ENCODE data around the gene TRMT5.

TRMT5 gene

GRCh38 chr14:60980811-60981632 is at the start of gene TRMT5, which contains the start of gene SLC38A6:
Gene TRMT5, minus strand, starts transcription at chr14:60981079. Its CDS starts 106 bp downstream, at chr14:60980973.
Gene SLC38A6, plus strand, starts transcription at chr14:60981245. Its CDS starts 33 bp downstream, at chr14:60981278.
- DNase-seq = peak; percentile 89

GRCh38 chr14:61026526-61026925 is 45.6 kb upstream of the TRMT5 start:
- DNase-seq = no peak

DNA sequence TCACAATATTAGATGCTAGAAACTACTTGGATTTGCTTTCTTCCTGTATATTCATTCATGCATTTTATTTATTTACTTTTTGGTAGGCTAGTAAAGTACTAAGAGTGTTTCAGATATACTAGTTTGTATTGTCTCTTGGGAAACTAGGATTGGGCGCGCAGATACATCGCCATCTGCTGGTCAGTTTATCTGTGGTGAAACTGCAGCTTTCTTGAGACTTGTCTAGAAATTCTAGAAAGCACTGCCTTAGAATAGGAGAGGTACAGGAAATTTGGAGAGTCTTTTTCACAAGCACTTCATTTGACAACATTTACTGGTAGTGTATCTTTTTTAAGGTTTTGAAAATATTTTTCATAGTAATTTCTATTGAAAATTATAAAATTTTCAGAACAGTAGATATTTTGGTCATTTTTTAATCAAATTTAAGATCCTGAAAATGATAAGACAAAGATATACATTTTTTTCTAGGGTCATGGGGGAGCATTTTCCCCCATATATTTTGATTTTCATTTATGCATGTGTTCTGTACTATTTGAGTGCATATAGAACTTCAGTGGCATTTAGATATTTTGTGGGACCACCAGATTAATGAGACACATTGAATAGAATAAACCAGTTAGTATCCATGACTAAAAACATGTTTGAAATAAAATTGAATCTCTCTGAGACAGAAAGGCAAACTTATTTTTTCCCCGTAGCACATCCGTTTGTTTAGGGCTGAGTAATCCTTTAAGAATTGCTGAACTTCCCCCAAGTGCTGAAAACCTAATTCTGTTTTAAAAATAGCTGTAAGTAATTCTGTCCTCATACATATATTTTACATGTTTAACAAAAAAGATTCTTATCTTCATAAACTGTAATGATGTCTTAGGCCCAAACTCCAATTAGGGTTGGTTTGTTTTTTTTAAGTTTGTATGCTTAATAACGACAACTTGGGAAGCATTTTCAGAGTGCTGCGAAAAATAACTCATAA is 44.7 kb upstream of the TRMT5 start:
- peak; percentile 47 for DNase-seq

GRCh38 chr14:61019537-61019936 is 38.7 kb upstream of the TRMT5 start:
- no peak for DNase-seq

DNA sequence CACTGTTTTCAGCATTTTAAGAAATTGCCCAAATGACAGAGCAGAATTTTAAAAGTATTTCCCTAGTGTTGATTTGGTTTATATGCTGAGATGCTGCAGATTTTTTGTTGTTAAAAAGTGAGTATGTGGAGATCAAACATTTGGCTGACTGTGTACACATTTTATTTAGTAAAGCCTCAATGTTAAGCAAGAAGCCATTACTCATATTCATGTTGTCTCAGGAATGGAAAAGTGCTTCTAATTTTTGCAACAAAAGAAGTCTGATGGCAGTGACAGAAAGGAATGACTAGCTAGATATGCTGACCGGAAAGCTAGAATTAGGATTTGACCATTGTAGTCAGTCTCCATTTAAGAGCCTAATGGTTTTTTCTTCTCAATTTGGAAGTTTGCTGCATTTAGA is 22.7 kb upstream of the TRMT5 start:
- DNase-seq = no peak

- no peak for DNase-seq
Observed at GRCh38 chr14:60999536-60999935, 18.7 kb upstream of the TRMT5 start.

DNA sequence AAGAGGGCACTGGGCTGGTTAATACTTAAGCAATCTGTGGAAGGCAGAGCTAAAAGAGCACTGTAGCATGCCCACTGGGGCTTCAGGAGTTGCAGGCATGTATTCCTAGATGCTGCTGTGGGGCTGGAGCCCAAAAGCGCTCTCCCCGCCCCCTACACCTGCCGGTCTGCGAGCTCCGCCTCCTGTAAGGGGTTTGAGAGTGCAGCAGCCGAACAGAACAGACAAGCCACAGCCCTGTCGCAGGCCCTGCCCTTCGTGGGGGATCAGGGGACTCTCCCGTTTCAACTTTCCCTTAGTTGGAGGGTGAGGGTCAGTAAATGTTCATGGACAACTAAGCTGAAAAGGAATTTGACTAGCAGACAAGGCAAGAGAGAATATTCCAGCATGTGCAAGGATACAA is 17.7 kb upstream of the TRMT5 start:
- DNase-seq = no peak

DNA sequence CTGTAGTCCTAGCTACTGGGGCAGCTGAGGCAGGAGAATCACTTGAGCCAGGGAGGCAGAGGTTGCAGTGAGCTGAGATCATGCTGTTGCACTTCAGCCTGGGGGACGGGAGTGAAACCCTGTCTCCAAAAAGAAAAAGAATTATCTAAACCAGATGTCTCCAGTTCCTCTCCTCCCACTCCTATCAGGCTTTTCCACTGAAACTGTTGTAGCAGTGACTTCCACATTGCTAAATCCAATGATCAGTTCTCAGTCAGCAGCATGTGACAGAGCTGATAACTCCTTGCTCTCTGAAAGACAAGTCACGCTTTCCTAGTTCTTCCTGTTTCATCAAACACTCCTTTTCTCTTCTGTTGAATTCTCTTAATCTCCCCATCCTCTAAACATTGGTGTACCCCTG is 8.7 kb upstream of the TRMT5 start:
- no peak for DNase-seq

DNA sequence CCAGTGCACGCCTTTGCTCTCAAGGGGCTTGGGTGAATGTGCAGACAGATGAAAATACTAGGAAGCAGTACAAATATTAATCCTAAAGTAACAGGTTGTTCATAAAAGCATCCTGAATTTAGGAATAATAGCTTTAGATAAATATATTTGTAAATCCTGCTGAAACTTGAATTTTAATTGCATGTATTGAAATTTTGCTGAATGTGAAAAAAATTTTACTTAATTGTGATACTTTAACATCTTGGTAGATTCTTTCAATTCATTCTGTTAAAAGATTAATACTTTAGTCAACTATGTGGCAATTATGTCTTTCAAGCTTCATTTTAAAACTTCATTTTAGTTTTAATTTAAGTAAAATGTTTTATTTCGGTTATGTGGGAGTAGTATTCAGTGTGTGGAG is 5.6 kb upstream of the TRMT5 start:
- DNase-seq = no peak

- no peak for DNase-seq
Observed at GRCh38 chr14:60984196-60984595, 3.3 kb upstream of the TRMT5 start.

GRCh38 chr14:60981633-60982455 is 965 bp upstream of the TRMT5 start:
- DNase-seq = peak; percentile 53

GRCh38 chr14:60977847-60978246 is 3.0 kb downstream of the TRMT5 start:
- no peak for DNase-seq

GRCh38 chr14:60975551-60975950 is 5.3 kb downstream of the TRMT5 start:
- no peak for DNase-seq

- DNase-seq = no peak
Observed at GRCh38 chr14:60974090-60974651, 6.7 kb downstream of the TRMT5 start.

DNA sequence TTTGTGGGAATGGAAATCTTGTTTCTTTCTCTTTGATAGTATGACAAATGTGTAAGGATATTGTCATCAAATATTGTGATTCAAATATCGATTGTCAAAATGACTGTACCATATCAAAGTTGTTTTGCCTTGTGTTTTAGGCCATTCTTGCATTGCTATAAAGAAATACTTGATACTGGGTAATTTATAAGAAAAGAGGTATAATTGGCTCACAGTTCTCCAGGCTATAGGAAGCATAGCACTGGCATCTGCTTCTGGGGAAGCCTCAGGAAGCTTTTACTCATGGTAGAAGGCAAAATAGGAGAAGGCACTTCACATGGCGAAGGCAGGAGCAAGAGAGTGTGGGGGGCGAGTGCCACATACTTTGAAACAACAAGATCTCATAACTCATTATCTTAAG is 7.8 kb downstream of the TRMT5 start:
- no peak for DNase-seq

GRCh38 chr14:60972295-60972694 is 8.6 kb downstream of the TRMT5 start:
- DNase-seq = no peak

GRCh38 chr14:60971271-60971670 is 9.6 kb downstream of the TRMT5 start:
- no peak for DNase-seq

DNA sequence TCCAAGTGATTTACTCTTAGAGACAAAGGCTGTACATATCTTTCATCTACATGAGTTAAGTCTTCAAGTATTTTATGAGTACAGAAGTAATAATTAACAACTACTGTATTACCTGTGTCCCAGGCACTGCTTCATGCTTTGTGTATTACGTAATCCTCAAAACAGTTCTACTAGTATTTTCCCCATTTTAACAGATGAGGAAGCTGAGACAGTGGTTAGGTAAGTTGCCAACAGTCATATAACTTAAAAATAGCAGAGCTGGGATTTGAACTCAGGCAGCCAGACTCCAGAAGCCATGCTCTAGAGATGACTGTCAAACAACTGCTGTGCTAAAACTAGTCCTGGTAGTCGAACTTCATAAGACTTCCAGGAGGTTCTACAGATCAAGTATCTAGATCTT is 10.7 kb downstream of the TRMT5 start:
- peak; percentile 49 for DNase-seq

- DNase-seq = no peak
Observed at GRCh38 chr14:60968671-60969070, 12.2 kb downstream of the TRMT5 start.

- DNase-seq = no peak
Observed at GRCh38 chr14:60968099-60968498, 12.8 kb downstream of the TRMT5 start.

GRCh38 chr14:60965402-60965801 is 15.5 kb downstream of the TRMT5 start:
- DNase-seq = peak; percentile 15

- DNase-seq = peak; percentile 13
Observed at GRCh38 chr14:60964904-60965303, 16.0 kb downstream of the TRMT5 start.
